A549 (cell line): Measurements from ENCODE around the gene ROR1. TPM values are rescaled to one million over a fixed set of nuclear protein-coding genes. Genes with fewer than 3 reads are reported as not detected.

ENCODE experiments used
- ATAC-seq, 2 experiments: fragments of 200-7000 bp in 1 of 2; fragments of >200 bp in 1 of 2; cut with Nextera tagmentation in 1 of 2; cut with Tn5 transposase in 1 of 2; 3 replicates each; pipeline versions ENCODE4 v1.8.0 to v1.9.1; 2018 to 2020; ENCODE audit warnings: mild to moderate bottlenecking in 1 of 2, moderate library complexity in 1 of 2
- CTCF ChIA-PET: fragments of 300-600 bp; sonication (Branson Sonifier 250); formaldehyde crosslinking; extraction: SDS; loops from one replicate; lab custom pipeline; 2021; ENCODE audit warnings: antibody characterized with exemption, inconsistent platforms; lab: Yijun Ruan, JAX
- POLR2A ChIA-PET: fragments of 350-600 bp; formaldehyde crosslinking; extraction: SDS; loops from one replicate; lab custom pipeline; 2021; ENCODE audit warnings: antibody characterized with exemption, inconsistent platforms; lab: Yijun Ruan, JAX
- DNase-seq, 2 experiments: peaks; one replicate each; pipeline versions ENCODE4 v3.0.0 to v3.0.0-alpha.2; 2011 to 2016; ENCODE audit warnings: low read depth in 1 of 2, low spot score in 1 of 2
- FAIRE-seq: peaks from 2 replicates; lab custom pipeline; 2011; peaks lifted over from hg19 to GRCh38; lab: Jason Lieb, UNC
- H3K27ac ChIP-seq, 2 experiments: fragments of >200 bp; sonication (Bioruptor Twin); formaldehyde crosslinking; 3 replicates each; pipeline ENCODE4 v1.5.1; 2016 to 2017
- H3K4me1 ChIP-seq: fragments of >200 bp; sonication (Bioruptor Twin); formaldehyde crosslinking; 3 replicates; pipeline ENCODE4 v1.6.1; 2016
- H3K4me2 ChIP-seq: fragments of >200 bp; sonication (Bioruptor Twin); formaldehyde crosslinking; 3 replicates; pipeline ENCODE4 v1.6.1; 2016
- H3K4me3 ChIP-seq: fragments of >200 bp; sonication (Bioruptor Twin); formaldehyde crosslinking; 3 replicates; pipeline ENCODE4 v1.5.1; 2016
- H3K9me3 ChIP-seq: fragments of >200 bp; sonication (Bioruptor Twin); formaldehyde crosslinking; 3 replicates; pipeline ENCODE4 v1.6.1; 2016
- BHLHE40 ChIP-seq: IDR thresholded peaks from 2 replicates; pipeline ENCODE4 v1.6.1; 2012; ENCODE audit warnings: low read depth, low read length, inconsistent platforms
- CBX2 ChIP-seq: fragments of 200-600 bp; sonication (generic); IDR thresholded peaks from 2 replicates; pipeline ENCODE4 v1.6.1; 2016; ENCODE audit warnings: low read depth, mild to moderate bottlenecking, borderline replicate concordance
- CHD2 ChIP-seq: fragments of 150-350 bp; IDR thresholded peaks from 2 replicates; pipeline ENCODE4 v1.6.1; 2014; ENCODE audit warnings: low read length; ENCODE audit not compliant: partially characterized antibody
- CHD4 ChIP-seq: fragments of 200-600 bp; sonication (generic); IDR thresholded peaks from 2 replicates; pipeline ENCODE4 v1.6.1; 2016; ENCODE audit warnings: antibody characterized with exemption, mild to moderate bottlenecking, borderline replicate concordance
- EP300 ChIP-seq, 2 experiments: fragments of >200 bp; sonication (Bioruptor Twin); formaldehyde crosslinking; IDR thresholded peaks; 2 replicates in 1 of 2; 3 replicates in 1 of 2; pipeline ENCODE4 v1.6.1; 2016 to 2017
- ESRRA ChIP-seq: fragments of 150-350 bp; IDR thresholded peaks from 2 replicates; pipeline ENCODE4 v1.6.1; 2014; ENCODE audit warnings: mild to moderate bottlenecking, low read length, borderline replicate concordance
- FOSB ChIP-seq: fragments of 250-450 bp; sonication (Bioruptor Pico); IDR thresholded peaks from 2 replicates; pipeline ENCODE4 v1.5.0; 2020; ENCODE audit warnings: mild to moderate bottlenecking, moderate library complexity
- FOSL2 ChIP-seq, 2 experiments: fragments of 450-650 bp in 1 of 2; fragments of >200 bp in 1 of 2; sonication (Bioruptor Twin) in 1 of 2; formaldehyde crosslinking; IDR thresholded peaks; 2 replicates each; pipeline versions ENCODE4 v1.5.0 to v1.6.1; 2016 to 2020; ENCODE audit warnings: mild to moderate bottlenecking in 1 of 2, moderate library complexity in 1 of 2
- GATA3 ChIP-seq: IDR thresholded peaks from 2 replicates; pipeline ENCODE4 v1.6.1; 2012; ENCODE audit warnings: borderline replicate concordance
- HEYL ChIP-seq: fragments of 250-450 bp; sonication (Bioruptor Pico); IDR thresholded peaks from 2 replicates; pipeline ENCODE4 v1.8.0; 2021; ENCODE audit warnings: mild to moderate bottlenecking, moderate library complexity
- JUN ChIP-seq, 2 experiments: fragments of >200 bp; sonication (Bioruptor Twin); formaldehyde crosslinking; IDR thresholded peaks; 2 replicates in 1 of 2; 3 replicates in 1 of 2; pipeline ENCODE4 v1.6.1; 2016 to 2017
- MAZ ChIP-seq: fragments of 150-350 bp; IDR thresholded peaks from 2 replicates; pipeline ENCODE4 v1.6.1; 2014; ENCODE audit warnings: antibody characterized with exemption, low read depth, low read length, borderline replicate concordance
- NPAS2 ChIP-seq: fragments of 250-450 bp; sonication (Bioruptor Pico); IDR thresholded peaks from 2 replicates; pipeline ENCODE4 v1.8.0; 2022; ENCODE audit warnings: mild to moderate bottlenecking, moderate library complexity, borderline replicate concordance
- NR3C1 ChIP-seq: fragments of >200 bp; sonication (Bioruptor Twin); formaldehyde crosslinking; IDR thresholded peaks from 3 replicates; pipeline ENCODE4 v1.6.1; 2017
- PHF8 ChIP-seq: fragments of 200-600 bp; sonication (generic); IDR thresholded peaks from 2 replicates; pipeline ENCODE4 v1.6.1; 2016; ENCODE audit warnings: low read depth, mild to moderate bottlenecking, antibody characterized with exemption, moderate library complexity, borderline replicate concordance
- POLR2A ChIP-seq: IDR thresholded peaks from 2 replicates; pipeline ENCODE4 v1.6.1; 2012; ENCODE audit warnings: mild to moderate bottlenecking, low read length
- POLR2AphosphoS2 ChIP-seq: conservative IDR thresholded peaks from 2 replicates; pipeline ENCODE4 v1.6.1; 2012; ENCODE audit warnings: low read length, improper control_type of control experiment, inconsistent platforms
- RARB ChIP-seq: fragments of 250-450 bp; sonication (Bioruptor Pico); IDR thresholded peaks from 2 replicates; pipeline ENCODE4 v1.8.0; 2021; ENCODE audit warnings: mild to moderate bottlenecking, moderate library complexity
- RNF2 ChIP-seq: fragments of 200-600 bp; sonication (generic); IDR thresholded peaks from 2 replicates; pipeline ENCODE4 v1.6.1; 2016; ENCODE audit warnings: low read depth, mild to moderate bottlenecking, antibody characterized with exemption, moderate library complexity, borderline replicate concordance
- SMC3 ChIP-seq: fragments of >200 bp; sonication (Bioruptor Twin); formaldehyde crosslinking; IDR thresholded peaks from 3 replicates; pipeline ENCODE4 v1.6.1; 2018; ENCODE audit warnings: inconsistent platforms
- TFCP2L1 ChIP-seq: fragments of 250-450 bp; sonication (Bioruptor Pico); IDR thresholded peaks from 2 replicates; pipeline ENCODE4 v1.5.0; 2021; ENCODE audit warnings: mild to moderate bottlenecking
- TP53 ChIP-seq: fragments of 250-450 bp; sonication (Bioruptor Pico); IDR thresholded peaks from 2 replicates; pipeline ENCODE4 v1.5.0; 2021; ENCODE audit warnings: mild to moderate bottlenecking, moderate library complexity
- ZNF302 ChIP-seq: fragments of 250-450 bp; sonication (Bioruptor Pico); IDR thresholded peaks from 2 replicates; pipeline ENCODE4 v1.9.0; 2021; ENCODE audit warnings: inconsistent platforms, mild to moderate bottlenecking, moderate library complexity
- WGBS: methylation state at CpG from one replicate; pipeline ENCODE4 v1.1.6; 2017; ENCODE audit errors: missing lambda C conversion rate; 5-methylcytosine and 5-hydroxymethylcytosine counted together
- polyA plus RNA-seq, 4 experiments: library from polyadenylated mRNA; depleted of rRNA in 3 of 4; stranded (reverse); fragments of >200 nt; fragmentation: RNase III in 1 of 4; extraction: RNeasy Plus Mini Kit Qiagen cat#74134 plus additional on column Dnase treatment in 1 of 4; gene quantifications; 2 replicates in 3 of 4; 3 replicates in 1 of 4; pipeline ENCODE4 v1.2.3, GENCODE V29; 2011 to 2017
- TF ChIP-seq, protein P1 (sequence below): fragments of >200 bp; sonication (Bioruptor Twin); formaldehyde crosslinking; IDR thresholded peaks from 2 replicates; pipeline ENCODE4 v1.6.1; 2016
- TF ChIP-seq, protein P2 (sequence below): fragments of 150-350 bp; IDR thresholded peaks from 2 replicates; pipeline ENCODE4 v1.6.1; 2014; ENCODE audit warnings: low read depth, mild to moderate bottlenecking, low read length
- TF ChIP-seq, protein P3 (sequence below): IDR thresholded peaks from 2 replicates; pipeline ENCODE4 v1.6.1; 2012
- TF ChIP-seq, protein P4 (sequence below): IDR thresholded peaks from 2 replicates; pipeline ENCODE4 v1.6.1; 2012; ENCODE audit warnings: low read depth, borderline replicate concordance
- TF ChIP-seq, protein P5 (sequence below): fragments of >200 bp; sonication (Bioruptor Twin); formaldehyde crosslinking; IDR thresholded peaks from 3 replicates; pipeline ENCODE4 v1.6.1; 2016
- TF ChIP-seq, protein P6 (sequence below): fragments of 450-650 bp; IDR thresholded peaks from 2 replicates; pipeline ENCODE4 v1.6.1; 2014; ENCODE audit warnings: antibody characterized with exemption
- TF ChIP-seq, protein P7 (sequence below): fragments of >200 bp; sonication (Bioruptor Twin); formaldehyde crosslinking; IDR thresholded peaks from 3 replicates; pipeline ENCODE4 v1.5.1; 2016

ROR1 gene
- polyA plus RNA-seq, 2 of the 4 experiments (the other 2 are of a cell fraction), result 6.5 to 19.0 TPM

DNA sequence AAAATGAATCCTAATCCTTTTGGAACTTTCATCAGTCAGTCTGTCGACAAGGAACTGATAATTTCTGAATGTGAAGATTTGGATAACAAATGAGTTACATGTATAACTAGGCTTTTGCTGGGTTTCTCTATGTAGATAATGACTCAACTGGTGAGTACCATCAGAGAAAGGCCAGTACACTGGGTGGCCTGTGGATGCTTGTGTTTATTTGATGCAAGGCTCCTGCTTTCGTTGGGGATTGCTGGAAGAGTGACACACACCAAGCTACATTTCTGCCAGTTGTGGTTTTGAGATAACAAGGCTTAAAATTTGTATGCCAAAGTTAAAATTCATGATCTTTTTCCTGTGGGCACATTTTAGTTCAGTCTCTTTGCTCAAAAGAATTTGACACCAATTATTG is 314.0 kb downstream of the ROR1 start:
- WGBS, result 67% methylated on average over 2 of the region's 2 CpGs
- no peak for ATAC-seq
- TF ChIP-seq, protein P1, sequence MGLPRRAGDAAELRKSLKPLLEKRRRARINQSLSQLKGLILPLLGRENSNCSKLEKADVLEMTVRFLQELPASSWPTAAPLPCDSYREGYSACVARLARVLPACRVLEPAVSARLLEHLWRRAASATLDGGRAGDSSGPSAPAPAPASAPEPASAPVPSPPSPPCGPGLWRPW, result no peak
- TF ChIP-seq, protein P2, sequence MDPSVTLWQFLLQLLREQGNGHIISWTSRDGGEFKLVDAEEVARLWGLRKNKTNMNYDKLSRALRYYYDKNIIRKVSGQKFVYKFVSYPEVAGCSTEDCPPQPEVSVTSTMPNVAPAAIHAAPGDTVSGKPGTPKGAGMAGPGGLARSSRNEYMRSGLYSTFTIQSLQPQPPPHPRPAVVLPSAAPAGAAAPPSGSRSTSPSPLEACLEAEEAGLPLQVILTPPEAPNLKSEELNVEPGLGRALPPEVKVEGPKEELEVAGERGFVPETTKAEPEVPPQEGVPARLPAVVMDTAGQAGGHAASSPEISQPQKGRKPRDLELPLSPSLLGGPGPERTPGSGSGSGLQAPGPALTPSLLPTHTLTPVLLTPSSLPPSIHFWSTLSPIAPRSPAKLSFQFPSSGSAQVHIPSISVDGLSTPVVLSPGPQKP, result no peak
- TF ChIP-seq TP53 (CRISPR knock-in tag) (no peak), BHLHE40 (no peak), TFCP2L1 (CRISPR knock-in tag) (no peak), CHD4 (no peak), NPAS2 (CRISPR knock-in tag) (no peak)
- TF ChIP-seq, protein P3, sequence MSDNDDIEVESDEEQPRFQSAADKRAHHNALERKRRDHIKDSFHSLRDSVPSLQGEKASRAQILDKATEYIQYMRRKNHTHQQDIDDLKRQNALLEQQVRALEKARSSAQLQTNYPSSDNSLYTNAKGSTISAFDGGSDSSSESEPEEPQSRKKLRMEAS, result no peak
- TF ChIP-seq, all 56 proteins: peak for 0
- Histone ChIP-seq H3K27ac (no peak overlapping the region), H3K9me3 (no peaks in the 10 kb centered on the region), H3K4me1 (no peaks in the 10 kb centered on the region), H3K4me3 (no peak overlapping the region), H3K4me2 (no peak overlapping the region)
- POLR2A ChIA-PET, result no interaction called here
- CTCF ChIA-PET, result no interaction called here
- DNase-seq (no peak), FAIRE-seq (no peak)

DNA sequence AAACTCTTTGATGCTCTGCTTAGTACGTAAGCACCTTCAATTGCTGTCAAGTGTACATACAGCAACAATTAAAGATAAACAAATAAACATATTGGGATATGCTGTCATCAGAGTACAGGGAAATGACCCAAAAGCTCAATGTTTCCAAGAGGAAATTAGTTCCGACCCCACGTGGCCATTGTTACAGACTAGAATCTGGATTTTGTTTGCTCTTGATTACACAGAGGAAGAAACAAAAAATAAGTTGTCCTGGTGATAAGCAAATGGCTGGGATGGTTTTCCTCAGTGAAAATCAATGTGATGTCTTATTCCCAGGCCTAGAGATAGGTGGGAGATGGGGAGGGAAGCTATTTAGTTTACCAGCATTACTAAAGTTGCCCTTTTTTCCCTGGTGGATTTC is 316.6 kb downstream of the ROR1 start:
- TF ChIP-seq, protein P4, sequence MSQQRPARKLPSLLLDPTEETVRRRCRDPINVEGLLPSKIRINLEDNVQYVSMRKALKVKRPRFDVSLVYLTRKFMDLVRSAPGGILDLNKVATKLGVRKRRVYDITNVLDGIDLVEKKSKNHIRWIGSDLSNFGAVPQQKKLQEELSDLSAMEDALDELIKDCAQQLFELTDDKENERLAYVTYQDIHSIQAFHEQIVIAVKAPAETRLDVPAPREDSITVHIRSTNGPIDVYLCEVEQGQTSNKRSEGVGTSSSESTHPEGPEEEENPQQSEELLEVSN, result no peak
- TF ChIP-seq, protein P5, sequence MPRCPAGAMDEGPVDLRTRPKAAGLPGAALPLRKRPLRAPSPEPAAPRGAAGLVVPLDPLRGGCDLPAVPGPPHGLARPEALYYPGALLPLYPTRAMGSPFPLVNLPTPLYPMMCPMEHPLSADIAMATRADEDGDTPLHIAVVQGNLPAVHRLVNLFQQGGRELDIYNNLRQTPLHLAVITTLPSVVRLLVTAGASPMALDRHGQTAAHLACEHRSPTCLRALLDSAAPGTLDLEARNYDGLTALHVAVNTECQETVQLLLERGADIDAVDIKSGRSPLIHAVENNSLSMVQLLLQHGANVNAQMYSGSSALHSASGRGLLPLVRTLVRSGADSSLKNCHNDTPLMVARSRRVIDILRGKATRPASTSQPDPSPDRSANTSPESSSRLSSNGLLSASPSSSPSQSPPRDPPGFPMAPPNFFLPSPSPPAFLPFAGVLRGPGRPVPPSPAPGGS, result no peak
- TF ChIP-seq ZNF302 (CRISPR knock-in tag), result no peak
- TF ChIP-seq RARB (CRISPR knock-in tag), result no peak
- TF ChIP-seq NR3C1, result no peak
- TF ChIP-seq ESRRA, result no peak
- no peak for TF ChIP-seq CBX2
- TF ChIP-seq POLR2AphosphoS2, result no peak
- no peak for TF ChIP-seq FOSB
- TF ChIP-seq, all 56 proteins: peak for 0
- no peak overlapping the region for H3K27ac ChIP-seq
- peaks cover 5% of the 10 kb centered on the region; the same call in 1 of the 3 replicates for H3K4me1 ChIP-seq
- ChIA-PET POLR2A (no interaction called here), CTCF (interaction anchor here (1.4 kb wide), 1 partner anchor 154 kb away, joined by 5 read pairs; no protein-coding TSS in a partner anchor)
- FAIRE-seq (no peak), ATAC-seq (no peak), DNase-seq (no peak)
- no peaks in the 10 kb centered on the region for H3K9me3 ChIP-seq
- 96% methylated on average over 3 of the region's 3 CpGs for WGBS
- H3K4me2 ChIP-seq, result no peak overlapping the region
- H3K4me3 ChIP-seq, result no peak overlapping the region

DNA sequence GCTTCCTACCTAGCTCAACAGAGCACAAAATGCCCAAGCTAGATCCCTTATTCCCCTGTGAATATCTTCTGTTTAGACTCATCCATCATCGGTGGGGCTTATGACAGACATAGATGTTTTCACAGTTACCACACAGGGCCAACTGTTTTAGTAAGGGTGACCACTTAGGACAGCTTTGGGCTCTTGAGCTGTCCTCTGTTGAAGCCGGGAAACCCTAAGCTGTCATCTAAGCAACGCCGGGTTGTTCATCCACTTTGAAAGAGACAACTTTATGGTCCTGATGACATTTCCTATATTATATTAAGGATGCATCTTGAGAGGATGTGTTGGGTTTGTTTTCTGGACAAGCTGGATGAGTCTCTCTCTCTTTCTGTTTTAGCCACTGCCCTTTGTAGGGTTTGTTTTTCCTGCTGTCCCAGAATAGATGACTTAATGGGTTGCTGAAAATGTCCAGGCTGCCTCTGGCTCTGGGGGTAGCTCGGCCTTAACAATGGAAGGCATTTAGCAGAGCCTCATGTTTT is 319.1 kb downstream of the ROR1 start:
- ChIA-PET POLR2A (no interaction called here), CTCF (interaction anchor here (1.7 kb wide), 1 partner anchor 43 kb away, joined by 4 read pairs; no protein-coding TSS in a partner anchor)
- 74% methylated on average over 5 of the region's 5 CpGs for WGBS
- DNase-seq (no peak), ATAC-seq (no peak), FAIRE-seq (no peak)
- Histone ChIP-seq H3K4me3 (no peak overlapping the region), H3K27ac (no peak overlapping the region), H3K4me2 (no peak overlapping the region), H3K4me1 (peaks cover 5% of the 10 kb centered on the region; the same call in 1 of the 3 replicates), H3K9me3 (no peaks in the 10 kb centered on the region)
- TF ChIP-seq JUN (IDR thresholded peaks at IDR 0.05) (no peak), RNF2 (no peak), MAZ (no peak), PHF8 (no peak), NR3C1 (no peak), ZNF302 (CRISPR knock-in tag) (no peak), FOSL2 (IDR thresholded peaks at IDR 0.05) (no peak), FOSL2 (CRISPR knock-in tag; IDR thresholded peaks at IDR 0.05) (no peak), HEYL (CRISPR knock-in tag) (no peak), GATA3 (no peak), POLR2A (no peak), EP300 (IDR thresholded peaks at IDR 0.05) (no peak), SMC3 (no peak), CHD2 (no peak), FOSB (no peak)
- TF ChIP-seq, protein P6, sequence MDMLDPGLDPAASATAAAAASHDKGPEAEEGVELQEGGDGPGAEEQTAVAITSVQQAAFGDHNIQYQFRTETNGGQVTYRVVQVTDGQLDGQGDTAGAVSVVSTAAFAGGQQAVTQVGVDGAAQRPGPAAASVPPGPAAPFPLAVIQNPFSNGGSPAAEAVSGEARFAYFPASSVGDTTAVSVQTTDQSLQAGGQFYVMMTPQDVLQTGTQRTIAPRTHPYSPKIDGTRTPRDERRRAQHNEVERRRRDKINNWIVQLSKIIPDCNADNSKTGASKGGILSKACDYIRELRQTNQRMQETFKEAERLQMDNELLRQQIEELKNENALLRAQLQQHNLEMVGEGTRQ, result no peak
- TF ChIP-seq, protein P7, sequence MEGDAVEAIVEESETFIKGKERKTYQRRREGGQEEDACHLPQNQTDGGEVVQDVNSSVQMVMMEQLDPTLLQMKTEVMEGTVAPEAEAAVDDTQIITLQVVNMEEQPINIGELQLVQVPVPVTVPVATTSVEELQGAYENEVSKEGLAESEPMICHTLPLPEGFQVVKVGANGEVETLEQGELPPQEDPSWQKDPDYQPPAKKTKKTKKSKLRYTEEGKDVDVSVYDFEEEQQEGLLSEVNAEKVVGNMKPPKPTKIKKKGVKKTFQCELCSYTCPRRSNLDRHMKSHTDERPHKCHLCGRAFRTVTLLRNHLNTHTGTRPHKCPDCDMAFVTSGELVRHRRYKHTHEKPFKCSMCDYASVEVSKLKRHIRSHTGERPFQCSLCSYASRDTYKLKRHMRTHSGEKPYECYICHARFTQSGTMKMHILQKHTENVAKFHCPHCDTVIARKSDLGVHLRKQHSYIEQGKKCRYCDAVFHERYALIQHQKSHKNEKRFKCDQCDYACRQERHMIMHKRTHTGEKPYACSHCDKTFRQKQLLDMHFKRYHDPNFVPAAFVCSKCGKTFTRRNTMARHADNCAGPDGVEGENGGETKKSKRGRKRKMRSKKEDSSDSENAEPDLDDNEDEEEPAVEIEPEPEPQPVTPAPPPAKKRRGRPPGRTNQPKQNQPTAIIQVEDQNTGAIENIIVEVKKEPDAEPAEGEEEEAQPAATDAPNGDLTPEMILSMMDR, result no peak
